Measurements from ENCODE around the gene MSH5. TPM values are rescaled to one million over a fixed set of nuclear protein-coding genes. Genes with fewer than 3 reads are reported as not detected.
A peak's percentile ranks its signal among the peaks of the same experiment; 100 is the strongest.

Gene MSH5
- total RNA-seq, 2 experiments from 2014 or later: 13.6 to 13.7 TPM

- intact Hi-C loops (cut with DNase I, micrococcal nuclease): no loop called here
- ChIA-PET POLR2A (no interaction called here), CTCF (no interaction called here)
- H3K27ac ChIP-seq (ENCODE audit: low read depth in 1 of 2, low read length in 2 of 2): no peak overlapping the region
- no peak overlapping the region for H3K27ac Mint-ChIP-seq
- peaks cover 29% of the 10 kb centered on the region for H3K4me1 ChIP-seq (ENCODE audit: insufficient read depth, low read length)
- no peaks in the 10 kb centered on the region for H3K27me3 ChIP-seq (ENCODE audit: control insufficient read depth in 1 of 2, insufficient read depth in 2 of 2, low read length in 2 of 2)
- no peak overlapping the region for H3K4me3 ChIP-seq (ENCODE audit: low read length)
- H3K9me3 ChIP-seq (ENCODE audit: control insufficient read depth in 1 of 2, insufficient read depth in 1 of 2, low read length in 2 of 2): no peaks in the 10 kb centered on the region
- DNase-seq: no peak
- no peaks in the 10 kb centered on the region for H3K9me3 Mint-ChIP-seq
- no peak overlapping the region for H3K4me3 Mint-ChIP-seq
- peaks cover 31% of the 10 kb centered on the region for H3K4me1 Mint-ChIP-seq (ENCODE audit: low read depth)
- no peak for ATAC-seq (ENCODE audit: poor library complexity)
- peaks cover 11% of the 10 kb centered on the region for H3K36me3 Mint-ChIP-seq (ENCODE audit: low read depth)
- H3K36me3 ChIP-seq (ENCODE audit: insufficient read depth, low read length): no peaks in the 10 kb centered on the region
- no peak for TF ChIP-seq CTCF (IDR thresholded peaks at IDR 0.05)
- no peaks in the 10 kb centered on the region for H3K27me3 Mint-ChIP-seq
Measured at GRCh38 chr6:31742894-31743293, 3.1 kb downstream of the MSH5 start.

GRCh38 chr6:31744422-31744821 is 4.6 kb downstream of the MSH5 start:
- H3K36me3 Mint-ChIP-seq (ENCODE audit: low read depth): peaks cover 11% of the 10 kb centered on the region
- H3K27me3 Mint-ChIP-seq: no peaks in the 10 kb centered on the region
- peak overlapping the region; percentile 13 for H3K4me3 Mint-ChIP-seq
- ATAC-seq (ENCODE audit: poor library complexity): no peak
- Histone ChIP-seq H3K9me3 (ENCODE audit: control insufficient read depth in 1 of 2, insufficient read depth in 1 of 2, low read length in 2 of 2) (no peaks in the 10 kb centered on the region), H3K4me1 (ENCODE audit: insufficient read depth, low read length) (peaks cover 14% of the 10 kb centered on the region), H3K4me3 (ENCODE audit: low read length) (no peak overlapping the region), H3K27ac (ENCODE audit: low read depth in 1 of 2, low read length in 2 of 2) (no peak overlapping the region), H3K27me3 (ENCODE audit: control insufficient read depth in 1 of 2, insufficient read depth in 2 of 2, low read length in 2 of 2) (no peaks in the 10 kb centered on the region), H3K36me3 (ENCODE audit: insufficient read depth, low read length) (no peaks in the 10 kb centered on the region)
- no peaks in the 10 kb centered on the region for H3K9me3 Mint-ChIP-seq
- POLR2A ChIA-PET: no interaction called here
- H3K27ac Mint-ChIP-seq: no peak overlapping the region
- no peak for TF ChIP-seq CTCF (IDR thresholded peaks at IDR 0.05)
- intact Hi-C loops (cut with DNase I, micrococcal nuclease): no loop called here
- CTCF ChIA-PET: no interaction called here
- DNase-seq: no peak
- H3K4me1 Mint-ChIP-seq (ENCODE audit: low read depth): peaks cover 15% of the 10 kb centered on the region

- Mint-ChIP-seq H3K4me3 (no peak overlapping the region), H3K27me3 (no peaks in the 10 kb centered on the region)
- POLR2A ChIA-PET: no interaction called here
Measured at GRCh38 chr6:31749301-31750036, 9.7 kb downstream of the MSH5 start.

More at GRCh38 chr6:31749301-31750036, 9.7 kb downstream of the MSH5 start:
- Mint-ChIP-seq H3K4me1 (ENCODE audit: low read depth) (no peaks in the 10 kb centered on the region), H3K36me3 (ENCODE audit: low read depth) (no peaks in the 10 kb centered on the region), H3K9me3 (no peaks in the 10 kb centered on the region), H3K27ac (no peak overlapping the region)
- Histone ChIP-seq H3K9me3 (ENCODE audit: control insufficient read depth in 1 of 2, insufficient read depth in 1 of 2, low read length in 2 of 2) (no peaks in the 10 kb centered on the region), H3K4me1 (ENCODE audit: insufficient read depth, low read length) (no peaks in the 10 kb centered on the region), H3K4me3 (ENCODE audit: low read length) (no peak overlapping the region), H3K27me3 (ENCODE audit: control insufficient read depth in 1 of 2, insufficient read depth in 2 of 2, low read length in 2 of 2) (no peaks in the 10 kb centered on the region), H3K36me3 (ENCODE audit: insufficient read depth, low read length) (no peaks in the 10 kb centered on the region), H3K27ac (ENCODE audit: low read depth in 1 of 2, low read length in 2 of 2) (no peak overlapping the region)
- CTCF ChIA-PET: no interaction called here
- ATAC-seq (ENCODE audit: poor library complexity) (no peak), DNase-seq (no peak)
- no peak for TF ChIP-seq CTCF (IDR thresholded peaks at IDR 0.05)
- intact Hi-C loops (cut with DNase I, micrococcal nuclease): no loop called here

Data from CD4-positive, alpha-beta T cell (primary cell).